BE2C (cell line): ENCODE measurements around the gene CD27.
"Not testable (repeated sequence)": the region's sequence is repeated elsewhere in the genome, so short reads cannot be mapped to it uniquely, and the experiment has no call there.

Source experiments
- DNase-seq: peaks from one replicate; pipeline ENCODE4 v3.0.0-alpha.2; 2020
- H3K27me3 ChIP-seq: fragments of 250-450 bp; sonication (Bioruptor Pico); 2 replicates; pipeline ENCODE4 v1.5.1; 2020; ENCODE audit warnings: mild to moderate bottlenecking
- H3K36me3 ChIP-seq: fragments of 250-450 bp; sonication (Bioruptor Pico); 2 replicates; pipeline ENCODE4 v1.5.1; 2020; ENCODE audit warnings: mild to moderate bottlenecking
- H3K4me1 ChIP-seq: fragments of 250-450 bp; sonication (Bioruptor Pico); 2 replicates; pipeline ENCODE4 v1.5.1; 2020
- H3K4me3 ChIP-seq: 2 replicates; pipeline ENCODE4 v1.5.1; 2011; ENCODE audit warnings: low read depth, low read length
- H3K9me3 ChIP-seq: fragments of 250-450 bp; sonication (Bioruptor Pico); 2 replicates; pipeline ENCODE4 v1.5.1; 2020
- TF ChIP-seq, protein P1 (sequence below): IDR thresholded peaks from 2 replicates; pipeline ENCODE4 v1.5.1; 2012; ENCODE audit warnings: mild to moderate bottlenecking, low read depth, low read length

CD27 gene

GRCh38 chr12:6424866-6425265 lies 19.9 kb upstream of the CD27 start:
- Histone ChIP-seq H3K4me3 (no peak overlapping the region), H3K36me3 (no peaks in the 10 kb centered on the region), H3K4me1 (no peaks in the 10 kb centered on the region), H3K9me3 (no peaks in the 10 kb centered on the region), H3K27me3 (no peaks in the 10 kb centered on the region)
- DNase-seq, result no peak
- TF ChIP-seq, protein P1, sequence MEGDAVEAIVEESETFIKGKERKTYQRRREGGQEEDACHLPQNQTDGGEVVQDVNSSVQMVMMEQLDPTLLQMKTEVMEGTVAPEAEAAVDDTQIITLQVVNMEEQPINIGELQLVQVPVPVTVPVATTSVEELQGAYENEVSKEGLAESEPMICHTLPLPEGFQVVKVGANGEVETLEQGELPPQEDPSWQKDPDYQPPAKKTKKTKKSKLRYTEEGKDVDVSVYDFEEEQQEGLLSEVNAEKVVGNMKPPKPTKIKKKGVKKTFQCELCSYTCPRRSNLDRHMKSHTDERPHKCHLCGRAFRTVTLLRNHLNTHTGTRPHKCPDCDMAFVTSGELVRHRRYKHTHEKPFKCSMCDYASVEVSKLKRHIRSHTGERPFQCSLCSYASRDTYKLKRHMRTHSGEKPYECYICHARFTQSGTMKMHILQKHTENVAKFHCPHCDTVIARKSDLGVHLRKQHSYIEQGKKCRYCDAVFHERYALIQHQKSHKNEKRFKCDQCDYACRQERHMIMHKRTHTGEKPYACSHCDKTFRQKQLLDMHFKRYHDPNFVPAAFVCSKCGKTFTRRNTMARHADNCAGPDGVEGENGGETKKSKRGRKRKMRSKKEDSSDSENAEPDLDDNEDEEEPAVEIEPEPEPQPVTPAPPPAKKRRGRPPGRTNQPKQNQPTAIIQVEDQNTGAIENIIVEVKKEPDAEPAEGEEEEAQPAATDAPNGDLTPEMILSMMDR, result no peak

DNA sequence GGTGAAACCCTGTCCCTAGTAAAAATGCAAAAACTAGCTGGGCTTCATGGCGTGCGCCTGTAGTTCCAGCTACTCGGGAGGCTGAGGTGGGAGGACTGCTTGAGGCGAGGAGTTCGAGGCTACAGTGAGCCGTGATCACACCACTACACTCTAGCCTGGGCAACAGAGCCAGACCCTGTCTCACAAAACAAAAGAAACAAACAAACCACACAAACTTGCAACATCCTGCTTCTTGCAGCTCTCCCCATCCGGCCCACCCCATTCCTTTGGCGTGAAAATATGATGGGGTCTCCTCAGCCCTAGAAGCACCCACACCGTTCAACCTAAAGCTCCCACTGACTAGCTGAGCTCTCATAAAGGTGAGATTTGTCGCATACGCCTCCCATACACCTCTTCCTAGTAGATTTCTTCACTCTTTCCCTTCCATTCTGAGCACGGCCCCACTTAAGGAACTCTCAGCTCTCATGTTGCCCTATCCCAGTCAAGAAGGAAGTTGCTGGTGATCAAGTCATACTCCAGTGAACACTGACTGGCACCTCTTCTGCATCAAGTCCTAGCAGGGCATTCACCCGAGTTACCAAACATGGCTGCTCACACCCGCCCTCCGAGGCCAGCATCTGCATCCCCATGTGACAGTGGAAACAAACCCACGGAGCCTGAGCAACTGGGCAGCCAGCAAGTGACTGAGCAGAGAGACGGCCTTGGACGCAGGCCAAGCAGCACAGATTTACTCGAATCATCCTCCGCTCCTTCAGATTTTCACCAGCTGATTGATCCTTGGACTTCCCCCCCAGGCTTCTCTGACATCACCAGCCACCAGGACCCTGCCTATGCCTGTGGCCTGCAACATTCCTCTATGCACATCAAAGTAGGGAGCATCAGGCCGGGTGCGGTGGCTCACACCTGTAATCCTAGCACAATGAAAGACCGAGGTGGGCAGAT lies 18.9 kb upstream of the CD27 start:
- Histone ChIP-seq H3K36me3 (no peaks in the 10 kb centered on the region), H3K4me3 (no peak overlapping the region), H3K4me1 (peaks cover 4% of the 10 kb centered on the region; the same call in 1 of the 2 replicates), H3K9me3 (no peaks in the 10 kb centered on the region), H3K27me3 (no peaks in the 10 kb centered on the region)
- TF ChIP-seq, protein P1, result no peak
- DNase-seq, result no peak

DNA sequence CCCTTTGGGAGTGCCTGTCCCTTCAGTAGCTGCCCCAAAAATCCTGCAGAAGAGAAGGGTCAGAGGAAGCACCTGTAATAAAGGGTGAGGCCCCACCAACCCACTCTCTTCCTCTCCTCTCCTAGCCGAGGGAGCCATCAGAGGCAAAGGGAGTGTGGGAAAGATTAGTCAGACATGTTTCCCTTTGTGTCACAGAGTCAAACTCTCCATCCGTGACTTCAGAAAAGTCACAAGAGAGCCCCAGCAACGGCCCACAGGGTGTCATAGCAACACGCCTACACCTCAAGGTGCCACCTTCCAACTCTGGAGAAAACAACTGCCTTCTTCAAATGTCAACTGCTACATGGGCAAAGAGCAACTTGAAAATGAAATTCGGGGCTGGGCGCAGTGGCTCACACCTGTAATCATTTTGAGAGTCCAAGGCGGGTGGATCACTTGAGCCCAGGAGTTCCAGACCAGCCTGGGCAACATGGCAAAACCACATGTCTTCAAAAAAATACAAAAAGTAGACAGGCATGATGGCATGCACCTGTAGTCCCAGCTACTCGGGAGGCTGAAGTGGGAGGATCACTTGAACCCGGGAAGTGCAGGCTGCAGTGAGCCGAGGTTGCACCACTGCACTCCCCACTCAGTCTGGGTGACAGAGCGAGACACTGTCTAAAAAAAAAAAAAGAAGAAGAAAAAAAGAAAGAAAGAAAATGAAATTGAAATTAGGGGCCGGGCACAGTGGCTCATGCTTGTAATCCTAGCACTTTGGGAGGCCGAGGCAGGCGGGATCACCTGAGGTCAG lies 17.7 kb upstream of the CD27 start:
- peaks cover 4% of the 10 kb centered on the region; the same call in 1 of the 2 replicates for H3K4me1 ChIP-seq

DNA sequence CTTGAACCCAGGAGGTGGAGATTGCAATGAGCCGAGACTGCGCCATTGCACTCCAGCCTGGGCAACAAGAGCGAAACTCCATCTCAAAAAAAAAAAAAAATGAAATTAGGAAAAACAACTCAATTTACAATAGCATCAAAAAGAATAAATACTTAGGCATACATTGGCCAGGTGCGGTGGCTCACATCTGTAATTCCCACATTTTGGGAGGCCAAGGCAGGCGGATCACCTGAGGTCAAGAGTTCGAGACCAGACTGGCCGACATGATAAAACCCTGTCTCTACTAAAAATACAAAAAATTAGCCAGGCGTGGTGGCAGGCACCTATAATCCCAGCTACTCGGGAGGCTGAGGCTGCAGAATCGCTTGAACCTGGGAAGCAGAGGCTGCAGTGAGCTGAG lies 17.0 kb upstream of the CD27 start:
- H3K4me3 ChIP-seq, H3K4me1 ChIP-seq, H3K27me3 ChIP-seq, H3K9me3 ChIP-seq, DNase-seq, H3K36me3 ChIP-seq: not testable (repeated sequence)

More for the DNA sequence above, 17.7 kb upstream of the CD27 start:
- TF ChIP-seq, protein P1, result no peak
- Histone ChIP-seq H3K9me3 (no peaks in the 10 kb centered on the region), H3K4me3 (no peak overlapping the region), H3K27me3 (no peaks in the 10 kb centered on the region), H3K36me3 (no peaks in the 10 kb centered on the region)
- DNase-seq, result no peak

GRCh38 chr12:6428326-6428725 lies 16.4 kb upstream of the CD27 start:
- H3K4me1 ChIP-seq, result peaks cover 4% of the 10 kb centered on the region; the same call in 1 of the 2 replicates
- no peak for DNase-seq
- TF ChIP-seq, protein P1, result no peak
- no peak overlapping the region for H3K4me3 ChIP-seq
- no peaks in the 10 kb centered on the region for H3K36me3 ChIP-seq
- no peaks in the 10 kb centered on the region for H3K9me3 ChIP-seq
- no peaks in the 10 kb centered on the region for H3K27me3 ChIP-seq

DNA sequence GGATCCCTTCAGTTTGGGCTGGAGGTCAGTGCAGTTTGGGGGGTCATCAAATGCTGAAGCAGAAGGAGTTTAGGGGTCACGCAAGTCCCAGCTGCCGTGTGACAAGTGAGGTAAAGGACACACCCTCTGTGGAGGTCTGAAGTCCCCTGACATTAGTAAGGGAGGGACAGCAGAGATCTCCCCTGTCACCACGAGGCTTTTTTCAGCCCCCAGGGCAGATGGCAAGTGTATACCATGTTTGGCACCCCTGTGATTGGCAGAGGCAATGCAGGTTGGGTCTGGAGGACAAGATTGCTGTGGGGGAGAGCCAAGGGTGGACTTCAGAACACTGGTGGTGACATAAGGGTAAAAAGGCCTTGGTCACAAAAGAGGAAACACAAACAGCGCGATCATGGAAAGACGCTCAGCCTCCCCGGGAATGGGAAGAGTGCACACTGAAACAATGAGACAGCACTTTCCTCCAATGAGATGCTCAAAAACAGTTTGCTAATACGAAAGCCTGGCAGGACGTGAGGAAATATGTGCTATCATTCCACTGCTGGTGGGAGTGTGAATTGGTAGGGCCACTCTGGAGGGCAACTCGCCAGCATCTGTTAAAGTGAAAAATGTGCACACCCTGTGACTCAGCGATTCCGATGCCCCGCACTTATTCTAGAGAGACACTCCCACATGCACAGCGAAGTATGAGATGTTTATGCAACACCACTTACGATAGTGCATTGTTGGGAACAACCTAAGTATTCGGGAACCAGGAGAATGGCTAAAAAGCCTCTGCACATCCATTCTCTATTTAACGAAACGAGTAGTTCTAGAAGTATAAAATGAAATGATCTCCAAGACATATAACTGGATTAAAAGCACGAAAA lies 14.4 kb upstream of the CD27 start:
- H3K4me3 ChIP-seq, result no peak overlapping the region
- no peaks in the 10 kb centered on the region for H3K27me3 ChIP-seq
- peak; percentile 36 for DNase-seq
- TF ChIP-seq, protein P1, result no peak
- H3K9me3 ChIP-seq, result no peaks in the 10 kb centered on the region
- H3K4me1 ChIP-seq, result peaks cover 4% of the 10 kb centered on the region; the same call in 1 of the 2 replicates
- no peaks in the 10 kb centered on the region for H3K36me3 ChIP-seq
